Mammary microvascular endothelial cell (primary cell): Measurements from ENCODE around the gene PCSK1N. TPM values are rescaled to one million over a fixed set of nuclear protein-coding genes. Genes with fewer than 3 reads are reported as not detected.

ENCODE experiments used
- total RNA-seq: library from RNA; depleted of rRNA; stranded (reverse); fragments of >200 nt; gene quantifications from 2 replicates; pipeline ENCODE4 v1.2.3, GENCODE V29; 2015

PCSK1N gene, protein sequence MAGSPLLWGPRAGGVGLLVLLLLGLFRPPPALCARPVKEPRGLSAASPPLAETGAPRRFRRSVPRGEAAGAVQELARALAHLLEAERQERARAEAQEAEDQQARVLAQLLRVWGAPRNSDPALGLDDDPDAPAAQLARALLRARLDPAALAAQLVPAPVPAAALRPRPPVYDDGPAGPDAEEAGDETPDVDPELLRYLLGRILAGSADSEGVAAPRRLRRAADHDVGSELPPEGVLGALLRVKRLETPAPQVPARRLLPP
- total RNA-seq = not detected in 2 replicates

GRCh38 chrX:48835524-48836329 lies at the start of gene PCSK1N:
Gene PCSK1N (minus strand): TSS chrX:48835610. CDS start chrX:48835532, 78 bp downstream.

DNA sequence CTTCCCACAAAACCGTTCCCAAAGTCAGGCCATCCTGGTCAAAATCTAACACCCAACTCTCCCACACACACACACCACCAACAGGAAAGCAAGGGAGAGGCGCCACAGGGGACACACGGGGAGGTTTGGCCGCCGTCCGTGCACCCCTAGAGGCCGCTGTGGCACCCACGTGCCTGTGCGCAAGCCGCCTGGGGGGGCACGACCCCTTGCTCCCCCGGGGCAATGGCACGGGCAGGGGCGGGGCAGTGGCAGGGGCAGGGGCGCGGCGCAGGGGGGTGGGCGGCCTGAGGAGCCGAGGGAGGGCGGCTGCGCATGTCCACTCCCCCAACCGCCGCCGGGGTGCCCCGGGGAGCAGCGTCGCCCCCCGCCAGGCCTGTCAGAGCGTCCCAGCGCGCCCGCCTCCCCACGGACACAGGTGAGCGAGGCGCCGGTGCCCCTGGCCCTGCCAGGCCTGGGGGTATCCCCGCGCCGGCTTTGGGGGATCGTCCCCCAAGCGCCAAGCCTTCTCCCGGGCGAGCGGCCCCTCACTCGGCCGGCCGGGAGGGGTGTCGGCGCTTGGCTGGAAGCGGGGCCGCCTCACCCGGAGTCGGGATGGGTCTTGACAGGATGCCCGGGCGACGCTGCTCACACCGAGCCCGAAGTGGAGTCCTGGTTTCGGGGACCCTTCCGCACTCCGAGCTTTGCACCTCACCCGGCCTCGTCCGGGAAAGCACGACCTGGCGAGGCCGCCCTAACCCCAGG lies 9.1 kb downstream of the PCSK1N start, which contains the start of gene ERAS:
TSS of gene ERAS (plus strand) at position 379 of the 741 bp plus-strand sequence. CDS start 2,611 bp downstream, outside the sequence.

GRCh38 chrX:48801280-48802088 lies 33.9 kb downstream of the PCSK1N start, which contains the start of gene HDAC6:
Gene HDAC6 (plus strand): TSS chrX:48802067. CDS start chrX:48802693, 626 bp downstream.

GRCh38 chrX:48786341-48786800 lies 49.0 kb downstream of the PCSK1N start, which contains the start of gene GATA1:
Gene GATA1 (plus strand): TSS chrX:48786590. CDS start chrX:48791110, 4,520 bp downstream.

Other genes with a start within 250 kb of the PCSK1N start
- 138 and 155 TPM in 2 replicates for gene WDR13, start 238.1 kb downstream of the PCSK1N start, total RNA-seq
- 0.13 TPM in 1 of 2 replicates, not detected in the other for gene WAS, start 151.8 kb downstream of the PCSK1N start, total RNA-seq
- gene SUV39H1, start 138.9 kb downstream of the PCSK1N start, total RNA-seq = 17.7 and 17.8 TPM in 2 replicates
- gene GLOD5, start 73.9 kb downstream of the PCSK1N start, total RNA-seq = not detected in 2 replicates
- gene GATA1, start 49.0 kb downstream of the PCSK1N start, total RNA-seq = not detected in 2 replicates
- 43.0 and 45.5 TPM in 2 replicates for gene HDAC6, start 33.5 kb downstream of the PCSK1N start, total RNA-seq
- gene ERAS, start 9.1 kb downstream of the PCSK1N start, total RNA-seq = not detected in 2 replicates
- gene TIMM17B, start 62.2 kb upstream of the PCSK1N start, total RNA-seq = 40.8 and 41.9 TPM in 2 replicates
- gene PQBP1, start 62.3 kb upstream of the PCSK1N start, total RNA-seq = 65.1 and 81.8 TPM in 2 replicates
- gene SLC35A2, start 76.0 kb upstream of the PCSK1N start, total RNA-seq = 21.2 and 21.4 TPM in 2 replicates
- 5.7 and 7.5 TPM in 2 replicates for gene PIM2, start 83.4 kb upstream of the PCSK1N start, total RNA-seq
- gene OTUD5, start 122.0 kb upstream of the PCSK1N start, total RNA-seq = 28.5 and 34.8 TPM in 2 replicates
- 0.05 TPM in 1 of 2 replicates, not detected in the other for gene KCND1, start 136.2 kb upstream of the PCSK1N start, total RNA-seq
- gene GRIPAP1, start 166.7 kb upstream of the PCSK1N start, total RNA-seq = 16.4 and 18.7 TPM in 2 replicates
- gene TFE3, start 207.7 kb upstream of the PCSK1N start, total RNA-seq = 52.4 and 62.2 TPM in 2 replicates
- 0.69 and 1.1 TPM in 2 replicates for gene CCDC120, start 223.4 kb upstream of the PCSK1N start, total RNA-seq
- 11.3 and 11.8 TPM in 2 replicates for gene PRAF2, start 238.4 kb upstream of the PCSK1N start, total RNA-seq
- 30.8 and 31.4 TPM in 2 replicates for gene WDR45, start 244.3 kb upstream of the PCSK1N start, total RNA-seq